Neutrophil (primary cell): ENCODE measurements around the gene EXOSC7.
"Not testable (repeated sequence)": the region's sequence is repeated elsewhere in the genome, so short reads cannot be mapped to it uniquely, and the experiment has no call there.

Experiments
- H3K27ac ChIP-seq: fragments of 200-600 bp; sonication (generic); 2 replicates; pipeline ENCODE4 v1.5.1; 2016; ENCODE audit warnings: mild to moderate bottlenecking, moderate library complexity
- H3K27me3 ChIP-seq: fragments of 200-600 bp; sonication (generic); 2 replicates; pipeline ENCODE4 v1.6.0; 2016; ENCODE audit warnings: mild to moderate bottlenecking
- H3K36me3 ChIP-seq: fragments of 200-600 bp; sonication (generic); 2 replicates; pipeline ENCODE4 v1.5.1; 2017
- H3K4me1 ChIP-seq, 2 experiments: fragments of 200-600 bp in 1 of 2; sonication (generic) in 1 of 2; 1 replicate in 1 of 2; 2 replicates in 1 of 2; pipeline versions ENCODE4 v1.5.1 to v1.6.1; 2013 to 2016; ENCODE audit warnings: low read depth in 1 of 2, low read length in 1 of 2, mild to moderate bottlenecking in 1 of 2, moderate library complexity in 1 of 2; ENCODE audit not compliant: control insufficient read depth in 1 of 2, insufficient read depth in 1 of 2
- H3K4me3 ChIP-seq, 2 experiments: fragments of 200-600 bp in 1 of 2; sonication (generic) in 1 of 2; 1 replicate in 1 of 2; 2 replicates in 1 of 2; pipeline ENCODE4 v1.5.1; 2013 to 2016; ENCODE audit warnings: low read depth in 1 of 2, low read length in 1 of 2, mild to moderate bottlenecking in 1 of 2, moderate library complexity in 1 of 2
- H3K9me3 ChIP-seq: fragments of 200-600 bp; sonication (generic); 2 replicates; pipeline ENCODE4 v1.5.1; 2016
- TF ChIP-seq, protein P1 (sequence below): fragments of 200-600 bp; sonication (generic); IDR thresholded peaks from 2 replicates; pipeline ENCODE4 v1.5.1; 2016; ENCODE audit warnings: antibody characterized with exemption

The EXOSC7 gene

DNA sequence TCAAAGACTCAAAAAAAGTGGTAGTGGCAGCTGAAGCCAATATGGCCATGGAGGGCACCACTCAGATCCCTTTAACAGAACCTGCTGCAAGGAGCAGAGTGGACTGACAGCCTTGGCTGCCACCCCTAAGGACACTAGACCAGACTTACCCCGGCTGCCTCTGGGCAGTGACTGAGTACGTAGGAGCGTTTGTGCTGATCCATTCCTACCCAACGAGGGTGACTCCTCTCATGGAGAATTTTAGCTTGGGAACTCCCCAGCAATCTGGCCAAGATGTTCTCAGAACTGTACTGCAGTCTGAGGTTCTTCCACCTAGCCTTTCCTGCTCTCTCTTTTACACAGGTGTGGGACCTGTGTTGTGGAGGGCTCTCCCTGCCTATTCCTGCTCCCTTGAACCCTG lies 72.2 kb downstream of the EXOSC7 start:
- Histone ChIP-seq H3K36me3 (no peaks in the 10 kb centered on the region), H3K4me3 (no peak overlapping the region), H3K4me1 (peaks cover 8 to 9% of the 10 kb centered on the region in 2 experiments), H3K9me3 (no peaks in the 10 kb centered on the region), H3K27me3 (no peaks in the 10 kb centered on the region), H3K27ac (no peak overlapping the region)
- TF ChIP-seq, protein P1, sequence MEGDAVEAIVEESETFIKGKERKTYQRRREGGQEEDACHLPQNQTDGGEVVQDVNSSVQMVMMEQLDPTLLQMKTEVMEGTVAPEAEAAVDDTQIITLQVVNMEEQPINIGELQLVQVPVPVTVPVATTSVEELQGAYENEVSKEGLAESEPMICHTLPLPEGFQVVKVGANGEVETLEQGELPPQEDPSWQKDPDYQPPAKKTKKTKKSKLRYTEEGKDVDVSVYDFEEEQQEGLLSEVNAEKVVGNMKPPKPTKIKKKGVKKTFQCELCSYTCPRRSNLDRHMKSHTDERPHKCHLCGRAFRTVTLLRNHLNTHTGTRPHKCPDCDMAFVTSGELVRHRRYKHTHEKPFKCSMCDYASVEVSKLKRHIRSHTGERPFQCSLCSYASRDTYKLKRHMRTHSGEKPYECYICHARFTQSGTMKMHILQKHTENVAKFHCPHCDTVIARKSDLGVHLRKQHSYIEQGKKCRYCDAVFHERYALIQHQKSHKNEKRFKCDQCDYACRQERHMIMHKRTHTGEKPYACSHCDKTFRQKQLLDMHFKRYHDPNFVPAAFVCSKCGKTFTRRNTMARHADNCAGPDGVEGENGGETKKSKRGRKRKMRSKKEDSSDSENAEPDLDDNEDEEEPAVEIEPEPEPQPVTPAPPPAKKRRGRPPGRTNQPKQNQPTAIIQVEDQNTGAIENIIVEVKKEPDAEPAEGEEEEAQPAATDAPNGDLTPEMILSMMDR: no peak

DNA sequence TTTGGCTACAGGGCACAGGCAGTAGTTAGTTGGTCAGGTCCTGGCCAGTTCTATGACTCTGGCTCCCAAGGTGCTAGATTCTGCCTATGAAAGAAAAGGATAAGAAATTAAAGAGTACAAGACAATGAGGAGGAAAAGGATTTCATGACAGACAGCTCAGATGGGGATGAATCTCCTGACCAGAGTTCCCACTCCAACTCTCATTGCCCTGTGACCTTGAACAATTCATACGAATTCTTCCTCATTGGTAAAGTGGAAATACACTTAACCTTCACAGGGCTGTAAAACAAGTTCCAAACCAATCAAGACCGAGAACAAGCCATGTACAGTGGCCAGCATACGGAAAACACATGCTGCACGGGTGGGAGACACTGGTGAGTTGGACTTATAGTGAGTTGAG lies 73.8 kb downstream of the EXOSC7 start:
- Histone ChIP-seq H3K27me3 (no peaks in the 10 kb centered on the region), H3K4me1 (peaks cover 19 to 24% of the 10 kb centered on the region in 2 experiments), H3K9me3 (no peaks in the 10 kb centered on the region), H3K4me3 (no peak overlapping the region), H3K27ac (no peak overlapping the region), H3K36me3 (no peaks in the 10 kb centered on the region)
- TF ChIP-seq, protein P1: no peak

DNA sequence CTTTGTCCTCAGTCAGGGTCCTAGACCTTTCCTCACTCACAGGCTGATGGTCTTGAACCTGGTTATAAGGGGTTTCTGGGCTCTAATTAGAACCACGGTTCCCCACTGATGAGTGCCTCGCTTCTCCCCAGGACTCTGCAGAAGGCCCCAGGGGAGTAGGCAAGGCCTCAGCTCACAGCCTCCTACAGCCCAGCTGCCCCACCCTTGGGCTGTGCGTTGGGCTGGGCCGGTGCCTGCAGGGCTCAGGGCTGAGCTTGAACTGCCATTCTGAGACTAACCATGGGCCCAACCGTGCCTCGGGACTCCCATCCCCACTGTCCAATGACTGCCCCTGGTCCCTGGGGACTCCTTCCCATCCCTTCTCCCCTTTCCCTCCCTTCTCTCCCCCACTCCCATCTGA lies 75.6 kb downstream of the EXOSC7 start:
- no peaks in the 10 kb centered on the region for H3K9me3 ChIP-seq
- no peak overlapping the region for H3K4me3 ChIP-seq
- no peaks in the 10 kb centered on the region for H3K36me3 ChIP-seq
- peaks cover 29 to 41% of the 10 kb centered on the region in 2 experiments for H3K4me1 ChIP-seq
- TF ChIP-seq, protein P1: no peak
- H3K27me3 ChIP-seq: no peaks in the 10 kb centered on the region
- H3K27ac ChIP-seq: no peak overlapping the region

DNA sequence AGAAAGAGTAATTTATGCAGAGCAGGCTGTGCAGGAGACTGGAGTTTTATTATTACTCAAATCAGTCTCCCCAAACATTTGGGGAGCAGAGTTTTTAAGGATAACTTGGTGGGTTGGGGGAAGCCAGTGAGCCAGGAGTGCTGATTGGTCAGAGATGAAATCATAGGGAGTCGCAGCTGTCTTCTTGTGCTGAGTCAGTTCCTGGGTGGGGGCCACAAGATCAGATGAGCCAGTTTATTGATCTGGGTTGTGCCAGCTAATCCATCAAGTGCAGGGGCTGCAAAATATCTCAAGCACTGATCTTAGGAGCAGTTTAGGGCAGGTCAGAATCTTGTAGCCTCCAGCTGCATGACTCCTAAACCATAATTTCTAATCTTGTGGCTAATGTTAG lies 77.8 kb downstream of the EXOSC7 start:
- H3K4me3 ChIP-seq, H3K27me3 ChIP-seq, H3K36me3 ChIP-seq, H3K9me3 ChIP-seq: not testable (repeated sequence)
- peak overlapping the region; percentile 81 for H3K27ac ChIP-seq
- H3K4me1 ChIP-seq: peaks cover 33 to 53% of the 10 kb centered on the region in 2 experiments

DNA sequence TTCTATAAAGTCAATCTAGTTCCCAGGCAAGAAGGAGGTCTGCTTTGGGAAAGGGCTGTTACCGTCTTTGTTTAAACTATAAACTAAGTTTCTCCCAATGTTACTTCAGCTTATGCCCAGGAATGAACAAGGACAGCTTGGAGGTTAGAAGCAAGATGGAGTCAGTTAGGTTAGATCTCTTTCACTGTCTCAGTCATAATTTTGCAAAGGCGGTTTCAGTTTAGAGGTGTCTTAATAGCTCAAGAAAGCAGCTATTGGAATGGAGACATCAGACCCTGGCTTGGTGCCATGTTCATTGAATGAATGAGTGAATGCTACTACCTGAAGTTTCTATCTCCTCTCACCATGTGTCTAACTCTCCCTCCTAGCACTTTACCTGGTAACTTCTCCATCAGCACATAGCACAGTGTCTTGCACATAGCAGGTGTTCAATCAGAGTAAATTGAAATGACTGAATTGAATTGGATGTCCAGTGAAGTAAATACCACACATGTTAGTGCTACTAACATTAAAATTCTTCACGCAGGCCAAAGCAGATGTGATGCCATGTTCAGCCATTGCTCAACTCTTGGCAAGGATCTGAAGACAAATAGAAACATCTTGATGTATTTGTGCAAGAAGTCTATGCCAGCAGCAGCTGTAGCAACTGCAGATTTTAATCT lies 78.3 kb downstream of the EXOSC7 start:
- Histone ChIP-seq H3K4me3 (no peak overlapping the region), H3K27ac (peak overlapping the region; percentile 81), H3K27me3 (no peaks in the 10 kb centered on the region), H3K36me3 (no peaks in the 10 kb centered on the region), H3K4me1 (peaks cover 33 to 55% of the 10 kb centered on the region in 2 experiments), H3K9me3 (no peaks in the 10 kb centered on the region)
- TF ChIP-seq, protein P1: no peak

DNA sequence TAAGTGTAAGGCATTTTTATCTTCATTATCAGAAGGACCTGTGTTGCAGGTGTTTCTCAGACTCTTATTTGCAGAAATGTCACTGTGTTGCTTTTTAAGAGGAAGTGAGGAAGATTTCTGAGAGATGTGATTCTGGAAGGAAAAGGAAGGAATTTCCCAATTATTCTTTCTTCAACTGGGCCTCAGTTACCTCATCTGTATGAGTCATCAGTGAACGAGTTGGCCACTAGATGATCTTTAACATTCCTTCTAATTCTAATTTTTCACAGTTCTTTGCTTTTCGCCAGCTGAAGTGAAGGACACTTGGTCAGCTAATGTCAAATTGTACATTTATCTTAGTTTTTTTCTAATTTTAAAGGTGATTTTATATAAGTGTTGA lies 79.0 kb downstream of the EXOSC7 start:
- TF ChIP-seq, protein P1: no peak
- Histone ChIP-seq H3K27me3 (no peaks in the 10 kb centered on the region), H3K9me3 (no peaks in the 10 kb centered on the region), H3K4me3 (no peak overlapping the region), H3K36me3 (no peaks in the 10 kb centered on the region), H3K4me1 (peaks cover 33 to 55% of the 10 kb centered on the region in 2 experiments), H3K27ac (peak overlapping the region; percentile 81)
